Tibial nerve (tissue), 4 donors: ENCODE data around the gene PCBD1. TPM values are rescaled to one million over a fixed set of nuclear protein-coding genes. Genes with fewer than 3 reads are reported as not detected.

Experiments
- DNase-seq, 2 donors: peaks; one replicate each; pipeline ENCODE4 v3.0.0-alpha.2; 2019; ENCODE audit warnings: low spot score in 2 of 2
- H3K27ac ChIP-seq, 4 donors: fragments of 200-600 bp; sonication (generic) in 3 of 4; one replicate each; pipeline ENCODE4 v1.5.1; 2017 to 2019; ENCODE audit warnings: mild to moderate bottlenecking in 1 of 4
- H3K27me3 ChIP-seq, 2 donors: fragments of 200-600 bp; sonication (generic) in 1 of 2; one replicate each; pipeline versions ENCODE4 v1.5.1 to v1.6.0; 2017 to 2019
- H3K36me3 ChIP-seq, 3 donors: fragments of 200-600 bp; sonication (generic); one replicate each; pipeline ENCODE4 v1.5.1; 2018 to 2019
- H3K4me1 ChIP-seq, 4 donors: fragments of 200-600 bp; sonication (generic) in 3 of 4; one replicate each; pipeline ENCODE4 v1.5.1; 2017 to 2019
- H3K4me3 ChIP-seq, 4 donors: fragments of 200-600 bp; sonication (generic) in 3 of 4; one replicate each; pipeline ENCODE4 v1.5.1; 2017 to 2019; ENCODE audit warnings: mild to moderate bottlenecking in 1 of 4, moderate library complexity in 1 of 4
- H3K9me3 ChIP-seq, 4 donors: fragments of 200-600 bp; sonication (generic) in 3 of 4; one replicate each; pipeline ENCODE4 v1.5.1; 2017 to 2019
- CTCF ChIP-seq, 5 experiments: fragments of 200-600 bp in 3 of 5; fragments of 450-650 bp in 2 of 5; sonication (generic) in 3 of 5; IDR thresholded peaks; one replicate each; pipeline ENCODE4 v1.5.1; 2016 to 2019; ENCODE audit warnings: antibody characterized with exemption in 5 of 5, mild to moderate bottlenecking in 3 of 5, moderate library complexity in 2 of 5
- EP300 ChIP-seq, 2 donors: sonication (generic); formaldehyde crosslinking; IDR thresholded peaks; one replicate each; pipeline ENCODE4 v1.6.1; 2017; ENCODE audit warnings: antibody characterized with exemption in 2 of 2, mild to moderate bottlenecking in 1 of 2
- POLR2A ChIP-seq, 2 donors: fragments of 450-650 bp; IDR thresholded peaks; one replicate each; pipeline ENCODE4 v1.6.1; 2017; ENCODE audit warnings: antibody characterized with exemption in 2 of 2, mild to moderate bottlenecking in 2 of 2, moderate library complexity in 2 of 2
- WGBS, 2 donors: methylation state at CpG; one replicate each; pipeline ENCODE4 v1.1.5; 2018; 5-methylcytosine and 5-hydroxymethylcytosine counted together
- total RNA-seq, 4 donors: library from RNA; depleted of rRNA; stranded (reverse); fragments of >200 nt; gene quantifications; one replicate each; pipeline ENCODE4 v1.1.0, GENCODE V29; 2016

PCBD1 gene
- total RNA-seq, 4 donors from 2014 or later: 32.2 to 57.7 (median 39.1) TPM

GRCh38 chr10:70913191-70913892 lies 25.0 kb upstream of the PCBD1 start:
- H3K4me1 ChIP-seq: no peaks in the 10 kb centered on the region
- no peaks in the 10 kb centered on the region for H3K9me3 ChIP-seq
- no peak overlapping the region for H3K27ac ChIP-seq
- TF ChIP-seq POLR2A (IDR thresholded peaks at IDR 0.05): no peak
- no peak for TF ChIP-seq CTCF (IDR thresholded peaks at IDR 0.05)
- no peak for TF ChIP-seq EP300 (IDR thresholded peaks at IDR 0.05)
- no peaks in the 10 kb centered on the region for H3K36me3 ChIP-seq
- WGBS, 2 donors: 51 to 54% methylated on average over 6 of the region's 6 CpGs
- no peak for DNase-seq
- no peaks in the 10 kb centered on the region for H3K27me3 ChIP-seq
- no peak overlapping the region for H3K4me3 ChIP-seq

GRCh38 chr10:70912556-70912955 lies 24.2 kb upstream of the PCBD1 start:
- H3K4me3 ChIP-seq: no peak overlapping the region
- no peaks in the 10 kb centered on the region for H3K4me1 ChIP-seq
- H3K36me3 ChIP-seq: no peaks in the 10 kb centered on the region
- H3K27ac ChIP-seq: no peak overlapping the region
- H3K9me3 ChIP-seq: no peaks in the 10 kb centered on the region
- WGBS, 2 donors: 95 to 96% methylated on average over 5 of the region's 5 CpGs
- H3K27me3 ChIP-seq: no peaks in the 10 kb centered on the region
- no peak for DNase-seq
- TF ChIP-seq EP300 (IDR thresholded peaks at IDR 0.05) (no peak), CTCF (IDR thresholded peaks at IDR 0.05) (no peak), POLR2A (IDR thresholded peaks at IDR 0.05) (no peak)

- Histone ChIP-seq H3K27me3 (no peaks in the 10 kb centered on the region), H3K4me1 (no peaks in the 10 kb centered on the region), H3K9me3 (no peaks in the 10 kb centered on the region), H3K36me3 (no peaks in the 10 kb centered on the region), H3K4me3 (no peak overlapping the region), H3K27ac (no peak overlapping the region)
- no peak for TF ChIP-seq POLR2A (IDR thresholded peaks at IDR 0.05)
- TF ChIP-seq EP300 (IDR thresholded peaks at IDR 0.05): no peak
- TF ChIP-seq CTCF (IDR thresholded peaks at IDR 0.05): no peak
- no peak for DNase-seq
- WGBS, 2 donors: 86 to 90% methylated on average over 3 to 4 of the region's 4 CpGs
Observed at GRCh38 chr10:70911386-70911785, 23.0 kb upstream of the PCBD1 start.

- H3K27me3 ChIP-seq: no peaks in the 10 kb centered on the region
- H3K4me1 ChIP-seq: no peaks in the 10 kb centered on the region
- H3K9me3 ChIP-seq: no peaks in the 10 kb centered on the region
- DNase-seq: no peak
- no peaks in the 10 kb centered on the region for H3K36me3 ChIP-seq
- 89 to 91% methylated on average over 15 to 16 of the region's 16 CpGs for WGBS, 2 donors
- H3K4me3 ChIP-seq: no peak overlapping the region
- no peak overlapping the region for H3K27ac ChIP-seq
- no peak for TF ChIP-seq CTCF (IDR thresholded peaks at IDR 0.05)
- no peak for TF ChIP-seq EP300 (IDR thresholded peaks at IDR 0.05)
- no peak for TF ChIP-seq POLR2A (IDR thresholded peaks at IDR 0.05)
Observed at GRCh38 chr10:70910486-70911341, 22.3 kb upstream of the PCBD1 start.

GRCh38 chr10:70909326-70909935 lies 21.1 kb upstream of the PCBD1 start:
- no peaks in the 10 kb centered on the region for H3K36me3 ChIP-seq
- H3K9me3 ChIP-seq: no peaks in the 10 kb centered on the region
- H3K27ac ChIP-seq: no peak overlapping the region
- no peak overlapping the region for H3K4me3 ChIP-seq
- TF ChIP-seq EP300 (IDR thresholded peaks at IDR 0.05): no peak
- no peak for TF ChIP-seq POLR2A (IDR thresholded peaks at IDR 0.05)
- no peak for TF ChIP-seq CTCF (IDR thresholded peaks at IDR 0.05)
- H3K27me3 ChIP-seq: no peaks in the 10 kb centered on the region
- DNase-seq: no peak
- H3K4me1 ChIP-seq: no peaks in the 10 kb centered on the region
- 89 to 90% methylated on average over 9 of the region's 9 CpGs for WGBS, 2 donors
